ENCODE results near the gene DDX54.

DNA sequence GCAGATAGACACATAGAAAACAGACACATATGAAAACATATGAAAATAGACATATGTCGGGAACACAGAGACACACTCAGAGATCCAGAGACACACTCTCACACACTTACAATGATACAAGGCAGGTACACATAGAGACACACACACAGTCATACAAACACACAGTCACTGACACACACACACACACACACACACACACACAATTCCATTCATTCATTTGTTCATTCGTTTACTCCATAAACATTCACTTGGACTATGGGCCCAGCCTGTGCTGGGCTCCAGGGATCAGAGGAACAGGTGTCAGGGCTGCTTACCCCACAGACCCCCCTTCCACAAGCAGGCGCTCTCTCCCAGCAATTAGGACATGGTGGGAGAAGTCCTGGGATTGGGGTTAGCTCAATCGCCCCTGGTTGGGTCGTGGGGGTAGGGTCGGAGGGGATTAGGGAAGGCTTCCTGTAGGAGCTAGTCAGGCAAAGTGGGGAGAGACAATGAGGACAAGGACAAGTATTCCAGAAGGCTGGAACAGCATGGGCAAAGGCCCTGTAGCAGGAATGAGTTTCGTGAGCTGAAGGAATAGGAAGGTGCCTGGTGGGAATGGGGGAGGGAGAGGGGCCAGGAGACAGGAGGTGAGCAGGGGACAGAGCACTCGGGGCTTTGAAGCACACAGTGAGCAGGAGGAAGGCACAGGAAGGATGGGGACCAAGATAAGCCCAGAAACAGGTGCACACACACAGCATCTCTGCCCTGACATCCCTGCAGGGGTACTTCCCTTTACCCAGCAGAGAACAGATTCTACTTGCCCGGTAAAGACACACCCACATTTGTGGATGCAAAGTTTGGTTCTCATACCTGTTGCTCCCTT, 56.2 kb downstream of the DDX54 start:
- TF ChIP-seq POLR2AphosphoS5 (IDR thresholded peaks at IDR 0.05) (no peak), EP300 (IDR thresholded peaks at IDR 0.05) (no peak)
- TF ChIP-seq, protein P1, sequence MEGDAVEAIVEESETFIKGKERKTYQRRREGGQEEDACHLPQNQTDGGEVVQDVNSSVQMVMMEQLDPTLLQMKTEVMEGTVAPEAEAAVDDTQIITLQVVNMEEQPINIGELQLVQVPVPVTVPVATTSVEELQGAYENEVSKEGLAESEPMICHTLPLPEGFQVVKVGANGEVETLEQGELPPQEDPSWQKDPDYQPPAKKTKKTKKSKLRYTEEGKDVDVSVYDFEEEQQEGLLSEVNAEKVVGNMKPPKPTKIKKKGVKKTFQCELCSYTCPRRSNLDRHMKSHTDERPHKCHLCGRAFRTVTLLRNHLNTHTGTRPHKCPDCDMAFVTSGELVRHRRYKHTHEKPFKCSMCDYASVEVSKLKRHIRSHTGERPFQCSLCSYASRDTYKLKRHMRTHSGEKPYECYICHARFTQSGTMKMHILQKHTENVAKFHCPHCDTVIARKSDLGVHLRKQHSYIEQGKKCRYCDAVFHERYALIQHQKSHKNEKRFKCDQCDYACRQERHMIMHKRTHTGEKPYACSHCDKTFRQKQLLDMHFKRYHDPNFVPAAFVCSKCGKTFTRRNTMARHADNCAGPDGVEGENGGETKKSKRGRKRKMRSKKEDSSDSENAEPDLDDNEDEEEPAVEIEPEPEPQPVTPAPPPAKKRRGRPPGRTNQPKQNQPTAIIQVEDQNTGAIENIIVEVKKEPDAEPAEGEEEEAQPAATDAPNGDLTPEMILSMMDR (IDR thresholded peaks at IDR 0.05): no peak
